ENCODE measurements around the gene DIPK1A. TPM values are rescaled to one million over a fixed set of nuclear protein-coding genes. Genes with fewer than 3 reads are reported as not detected.

The DIPK1A gene
- polyA plus RNA-seq, 1 donor from 2014 or later: 10.0 TPM

DNA sequence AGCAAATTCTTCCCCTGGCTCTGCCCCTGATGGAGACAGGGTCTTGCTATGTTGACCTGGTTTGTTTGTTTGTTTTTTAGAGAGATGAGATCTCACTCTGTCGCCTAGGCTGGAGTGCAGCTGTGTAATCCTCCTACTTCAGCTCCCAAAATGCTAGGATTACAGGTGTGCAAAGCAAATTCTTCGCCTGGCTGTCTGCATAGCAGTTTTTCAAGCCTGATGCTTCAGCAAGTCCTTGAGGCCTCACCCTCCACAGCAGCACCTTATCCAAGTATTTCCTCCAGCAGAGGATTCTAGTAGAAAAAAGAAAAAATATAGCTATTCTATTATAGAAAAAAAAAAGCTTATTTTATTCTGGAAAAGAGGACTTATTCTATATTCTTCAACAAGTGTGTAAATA lies 144.5 kb downstream of the DIPK1A start:
- Histone ChIP-seq H3F3A (ENCODE audit: insufficient read depth, low read length, poor library complexity, severe bottlenecking) (no peaks in the 10 kb centered on the region), H2AFZ (ENCODE audit: low read depth, low read length) (no peak overlapping the region)

DNA sequence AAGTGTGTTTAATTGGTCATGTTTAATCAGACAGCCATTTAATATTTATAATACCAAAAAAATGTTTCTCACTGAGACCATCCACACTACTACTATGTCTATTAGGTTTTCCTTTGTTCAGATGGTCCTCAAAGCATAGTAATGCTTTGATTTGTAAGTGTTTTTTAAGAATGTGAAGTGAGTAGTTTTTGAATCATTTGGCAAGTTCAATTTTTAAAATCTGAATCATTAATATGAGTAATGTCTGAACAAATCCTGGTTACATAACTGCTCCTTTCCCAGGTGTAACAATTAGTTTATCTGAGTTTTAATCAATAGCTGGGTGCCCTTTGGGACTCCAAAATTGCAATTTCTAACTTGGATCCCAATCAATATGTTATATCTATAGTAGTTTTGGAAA lies 152.9 kb downstream of the DIPK1A start:
- Histone ChIP-seq H3F3A (ENCODE audit: insufficient read depth, low read length, poor library complexity, severe bottlenecking) (no peaks in the 10 kb centered on the region), H3K4me3 (ENCODE audit: low read length) (no peak overlapping the region), H3K9ac (ENCODE audit: low read length) (no peak overlapping the region), H3K36me3 (ENCODE audit: insufficient read depth, low read length) (no peaks in the 10 kb centered on the region), H4K20me1 (ENCODE audit: insufficient read depth) (no peaks in the 10 kb centered on the region), H3K27ac (ENCODE audit: low read length) (no peak overlapping the region), H3K79me2 (replicated peaks; ENCODE audit: insufficient read depth, low read length) (no peaks in the 10 kb centered on the region), H3K4me2 (ENCODE audit: low read length) (no peak overlapping the region), H3K9me2 (ENCODE audit: insufficient read depth, low read length) (no peaks in the 10 kb centered on the region), H2AFZ (ENCODE audit: low read depth, low read length) (no peak overlapping the region), H3K27me3 (ENCODE audit: insufficient read depth, low read depth, low read length) (no peaks in the 10 kb centered on the region), H3K9me3 (ENCODE audit: low read length) (no peaks in the 10 kb centered on the region)
- TF ChIP-seq EZH2 (IDR thresholded peaks at IDR 0.05; ENCODE audit: borderline replicate concordance, insufficient read depth, low read length, poor library complexity, severe bottlenecking) (no peak), EP300 (conservative IDR thresholded peaks at IDR 0.05; ENCODE audit: poor library complexity, severe bottlenecking) (no peak), POLR2AphosphoS5 (IDR thresholded peaks at IDR 0.05) (no peak), MXI1 (conservative IDR thresholded peaks at IDR 0.05; ENCODE audit: poor library complexity, severe bottlenecking) (no peak), SMC3 (conservative IDR thresholded peaks at IDR 0.05; ENCODE audit: poor library complexity) (no peak), TAF1 (IDR thresholded peaks at IDR 0.05; ENCODE audit: low read depth) (no peak), RAD21 (conservative IDR thresholded peaks at IDR 0.05) (no peak)
- TF ChIP-seq, protein P1, sequence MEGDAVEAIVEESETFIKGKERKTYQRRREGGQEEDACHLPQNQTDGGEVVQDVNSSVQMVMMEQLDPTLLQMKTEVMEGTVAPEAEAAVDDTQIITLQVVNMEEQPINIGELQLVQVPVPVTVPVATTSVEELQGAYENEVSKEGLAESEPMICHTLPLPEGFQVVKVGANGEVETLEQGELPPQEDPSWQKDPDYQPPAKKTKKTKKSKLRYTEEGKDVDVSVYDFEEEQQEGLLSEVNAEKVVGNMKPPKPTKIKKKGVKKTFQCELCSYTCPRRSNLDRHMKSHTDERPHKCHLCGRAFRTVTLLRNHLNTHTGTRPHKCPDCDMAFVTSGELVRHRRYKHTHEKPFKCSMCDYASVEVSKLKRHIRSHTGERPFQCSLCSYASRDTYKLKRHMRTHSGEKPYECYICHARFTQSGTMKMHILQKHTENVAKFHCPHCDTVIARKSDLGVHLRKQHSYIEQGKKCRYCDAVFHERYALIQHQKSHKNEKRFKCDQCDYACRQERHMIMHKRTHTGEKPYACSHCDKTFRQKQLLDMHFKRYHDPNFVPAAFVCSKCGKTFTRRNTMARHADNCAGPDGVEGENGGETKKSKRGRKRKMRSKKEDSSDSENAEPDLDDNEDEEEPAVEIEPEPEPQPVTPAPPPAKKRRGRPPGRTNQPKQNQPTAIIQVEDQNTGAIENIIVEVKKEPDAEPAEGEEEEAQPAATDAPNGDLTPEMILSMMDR (IDR thresholded peaks at IDR 0.05; ENCODE audit: poor library complexity, severe bottlenecking): no peak
- TF ChIP-seq, protein P2, sequence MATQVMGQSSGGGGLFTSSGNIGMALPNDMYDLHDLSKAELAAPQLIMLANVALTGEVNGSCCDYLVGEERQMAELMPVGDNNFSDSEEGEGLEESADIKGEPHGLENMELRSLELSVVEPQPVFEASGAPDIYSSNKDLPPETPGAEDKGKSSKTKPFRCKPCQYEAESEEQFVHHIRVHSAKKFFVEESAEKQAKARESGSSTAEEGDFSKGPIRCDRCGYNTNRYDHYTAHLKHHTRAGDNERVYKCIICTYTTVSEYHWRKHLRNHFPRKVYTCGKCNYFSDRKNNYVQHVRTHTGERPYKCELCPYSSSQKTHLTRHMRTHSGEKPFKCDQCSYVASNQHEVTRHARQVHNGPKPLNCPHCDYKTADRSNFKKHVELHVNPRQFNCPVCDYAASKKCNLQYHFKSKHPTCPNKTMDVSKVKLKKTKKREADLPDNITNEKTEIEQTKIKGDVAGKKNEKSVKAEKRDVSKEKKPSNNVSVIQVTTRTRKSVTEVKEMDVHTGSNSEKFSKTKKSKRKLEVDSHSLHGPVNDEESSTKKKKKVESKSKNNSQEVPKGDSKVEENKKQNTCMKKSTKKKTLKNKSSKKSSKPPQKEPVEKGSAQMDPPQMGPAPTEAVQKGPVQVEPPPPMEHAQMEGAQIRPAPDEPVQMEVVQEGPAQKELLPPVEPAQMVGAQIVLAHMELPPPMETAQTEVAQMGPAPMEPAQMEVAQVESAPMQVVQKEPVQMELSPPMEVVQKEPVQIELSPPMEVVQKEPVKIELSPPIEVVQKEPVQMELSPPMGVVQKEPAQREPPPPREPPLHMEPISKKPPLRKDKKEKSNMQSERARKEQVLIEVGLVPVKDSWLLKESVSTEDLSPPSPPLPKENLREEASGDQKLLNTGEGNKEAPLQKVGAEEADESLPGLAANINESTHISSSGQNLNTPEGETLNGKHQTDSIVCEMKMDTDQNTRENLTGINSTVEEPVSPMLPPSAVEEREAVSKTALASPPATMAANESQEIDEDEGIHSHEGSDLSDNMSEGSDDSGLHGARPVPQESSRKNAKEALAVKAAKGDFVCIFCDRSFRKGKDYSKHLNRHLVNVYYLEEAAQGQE (IDR thresholded peaks at IDR 0.05; ENCODE audit: borderline replicate concordance): no peak

More for the DNA sequence above, 144.5 kb downstream of the DIPK1A start:
- Histone ChIP-seq H3K9me3 (ENCODE audit: low read length) (no peaks in the 10 kb centered on the region), H3K79me2 (replicated peaks; ENCODE audit: insufficient read depth, low read length) (no peaks in the 10 kb centered on the region), H3K27me3 (ENCODE audit: insufficient read depth, low read depth, low read length) (no peaks in the 10 kb centered on the region), H3K36me3 (ENCODE audit: insufficient read depth, low read length) (no peaks in the 10 kb centered on the region), H3K9ac (ENCODE audit: low read length) (no peak overlapping the region), H3K9me2 (ENCODE audit: insufficient read depth, low read length) (no peaks in the 10 kb centered on the region), H3K27ac (ENCODE audit: low read length) (no peak overlapping the region), H3K4me3 (ENCODE audit: low read length) (no peak overlapping the region), H3K4me2 (ENCODE audit: low read length) (no peak overlapping the region), H4K20me1 (ENCODE audit: insufficient read depth) (no peaks in the 10 kb centered on the region)
- TF ChIP-seq TAF1 (IDR thresholded peaks at IDR 0.05; ENCODE audit: low read depth) (no peak), EP300 (conservative IDR thresholded peaks at IDR 0.05; ENCODE audit: poor library complexity, severe bottlenecking) (no peak), SMC3 (conservative IDR thresholded peaks at IDR 0.05; ENCODE audit: poor library complexity) (no peak), EZH2 (IDR thresholded peaks at IDR 0.05; ENCODE audit: borderline replicate concordance, insufficient read depth, low read length, poor library complexity, severe bottlenecking) (no peak), RAD21 (conservative IDR thresholded peaks at IDR 0.05) (no peak), MXI1 (conservative IDR thresholded peaks at IDR 0.05; ENCODE audit: poor library complexity, severe bottlenecking) (no peak)
- TF ChIP-seq, protein P1 (IDR thresholded peaks at IDR 0.05; ENCODE audit: poor library complexity, severe bottlenecking): no peak
- TF ChIP-seq, protein P2 (IDR thresholded peaks at IDR 0.05; ENCODE audit: borderline replicate concordance): no peak

Data from neural cell (in vitro differentiated cells).